Mesenchymal stem cell (in vitro differentiated cells and primary cell): ENCODE data around the gene FBXL7.

Source experiments
- DNase-seq: peaks from one replicate; pipeline ENCODE4 v3.0.0-alpha.2; 2013
- H2AFZ ChIP-seq: one replicate; pipeline ENCODE4 v1.6.1; 2013; ENCODE audit warnings: low read depth, mild to moderate bottlenecking, control low read depth, inconsistent platforms, low read length, moderate library complexity
- H2AK5ac ChIP-seq: 2 replicates; pipeline ENCODE4 v1.6.1; 2013; ENCODE audit warnings: low read length, moderate library complexity, mild to moderate bottlenecking, inconsistent platforms; ENCODE audit not compliant: severe bottlenecking
- H2BK120ac ChIP-seq: one replicate; pipeline ENCODE4 v1.6.1; 2013; ENCODE audit warnings: low read depth, mild to moderate bottlenecking, inconsistent platforms, low read length, moderate library complexity
- H2BK12ac ChIP-seq, 2 experiments: one replicate each; pipeline ENCODE4 v1.6.1; 2013; ENCODE audit warnings: inconsistent platforms in 2 of 2, low read length in 2 of 2, mild to moderate bottlenecking in 2 of 2, moderate library complexity in 2 of 2, control low read depth in 1 of 2
- H2BK15ac ChIP-seq: one replicate; pipeline ENCODE4 v1.6.1; 2013; ENCODE audit warnings: mild to moderate bottlenecking, low read depth, inconsistent platforms; ENCODE audit not compliant: poor library complexity, severe bottlenecking
- H2BK5ac ChIP-seq: 2 replicates; pipeline ENCODE4 v1.6.1; 2013; ENCODE audit warnings: low read depth, mild to moderate bottlenecking, low read length, control low read depth, inconsistent platforms; ENCODE audit not compliant: poor library complexity, severe bottlenecking
- H3K14ac ChIP-seq, 2 experiments: one replicate each; pipeline ENCODE4 v1.6.1; 2013; ENCODE audit warnings: inconsistent platforms in 2 of 2, low read length in 2 of 2, control low read depth in 1 of 2, mild to moderate bottlenecking in 1 of 2, moderate library complexity in 1 of 2
- H3K18ac ChIP-seq, 2 experiments: one replicate each; pipeline ENCODE4 v1.6.1; 2013; ENCODE audit warnings: inconsistent platforms in 2 of 2, low read length in 2 of 2, control low read depth in 1 of 2, low read depth in 1 of 2, mild to moderate bottlenecking in 1 of 2
- H3K23ac ChIP-seq, 2 experiments: one replicate each; pipeline ENCODE4 v1.6.1; 2013; ENCODE audit warnings: inconsistent platforms in 2 of 2, low read length in 2 of 2, mild to moderate bottlenecking in 2 of 2, moderate library complexity in 2 of 2, control low read depth in 1 of 2
- H3K27ac ChIP-seq: 2 replicates; pipeline ENCODE4 v1.5.1; 2013; ENCODE audit warnings: mild to moderate bottlenecking, moderate library complexity, low read length, control low read depth, inconsistent platforms; ENCODE audit not compliant: poor library complexity, severe bottlenecking
- H3K27me3 ChIP-seq, 2 experiments: 2 replicates each; pipeline versions ENCODE4 v1.6.1 to v1.7.0; 2013; ENCODE audit warnings: low read length in 2 of 2, mild to moderate bottlenecking in 2 of 2, moderate library complexity in 2 of 2, control low read depth in 1 of 2, inconsistent platforms in 1 of 2; ENCODE audit not compliant: control insufficient read depth in 1 of 2, insufficient read depth in 1 of 2
- H3K36me3 ChIP-seq, 2 experiments: 2 replicates each; pipeline versions ENCODE4 v1.6.1 to v1.7.0; 2013; ENCODE audit warnings: low read length in 2 of 2, control low read depth in 1 of 2, inconsistent platforms in 1 of 2, low read depth in 1 of 2, mild to moderate bottlenecking in 1 of 2; ENCODE audit not compliant: insufficient read depth in 2 of 2, control insufficient read depth in 1 of 2
- H3K4ac ChIP-seq, 2 experiments: one replicate each; pipeline ENCODE4 v1.6.1; 2013; ENCODE audit warnings: inconsistent platforms in 2 of 2, low read length in 2 of 2, mild to moderate bottlenecking in 2 of 2, moderate library complexity in 2 of 2, control low read depth in 1 of 2, low read depth in 1 of 2
- H3K4me1 ChIP-seq: 2 replicates; pipeline ENCODE4 v1.6.1; 2013; ENCODE audit warnings: low read depth, low read length, control low read depth; ENCODE audit not compliant: control insufficient read depth, insufficient read depth
- H3K4me2 ChIP-seq: 2 replicates; pipeline ENCODE4 v1.6.1; 2013; ENCODE audit warnings: low read length, mild to moderate bottlenecking, inconsistent platforms; ENCODE audit not compliant: poor library complexity, severe bottlenecking
- H3K4me3 ChIP-seq, 2 experiments: 2 replicates each; pipeline versions ENCODE4 v1.5.1 to v1.7.0; 2013; ENCODE audit warnings: low read length in 2 of 2, mild to moderate bottlenecking in 2 of 2, control low read depth in 1 of 2, low read depth in 1 of 2; ENCODE audit not compliant: insufficient read depth in 1 of 2
- H3K79me1 ChIP-seq: replicated peaks from 2 replicates; pipeline ENCODE4 v1.6.1; 2013; ENCODE audit warnings: mild to moderate bottlenecking, control low read depth, low read length, inconsistent platforms; ENCODE audit not compliant: poor library complexity, severe bottlenecking
- H3K9ac ChIP-seq: 2 replicates; pipeline ENCODE4 v1.7.0; 2013; ENCODE audit warnings: mild to moderate bottlenecking, low read length, moderate library complexity
- H3K9me3 ChIP-seq: 2 replicates; pipeline ENCODE4 v1.7.0; 2013; ENCODE audit warnings: mild to moderate bottlenecking, low read length; ENCODE audit not compliant: control insufficient read depth
- H4K8ac ChIP-seq: one replicate; pipeline ENCODE4 v1.6.1; 2013; ENCODE audit warnings: inconsistent platforms, mild to moderate bottlenecking, low read length, moderate library complexity
- H4K91ac ChIP-seq: one replicate; pipeline ENCODE4 v1.6.1; 2013; ENCODE audit warnings: mild to moderate bottlenecking, low read length, inconsistent platforms
- WGBS: methylation state at CpG from one replicate; pipeline ENCODE4 v1.1.7; 2013; ENCODE audit warnings: mixed read lengths; 5-methylcytosine and 5-hydroxymethylcytosine counted together

The FBXL7 gene

GRCh38 chr5:15474143-15474719 is 25.7 kb upstream of the FBXL7 start:
- H3K4me3 ChIP-seq: no peak overlapping the region
- H4K91ac ChIP-seq: no peak overlapping the region
- no peak overlapping the region for H2BK15ac ChIP-seq
- no peak overlapping the region for H3K18ac ChIP-seq
- no peak overlapping the region for H3K27ac ChIP-seq
- no peak for DNase-seq
- no peak overlapping the region for H4K8ac ChIP-seq
- no peak overlapping the region for H3K14ac ChIP-seq
- no peak overlapping the region for H2BK120ac ChIP-seq
- H3K4ac ChIP-seq: no peak overlapping the region
- no peaks in the 10 kb centered on the region for H3K36me3 ChIP-seq
- no peak overlapping the region for H3K23ac ChIP-seq
- no peak overlapping the region for H2AK5ac ChIP-seq
- peaks cover 0 to 3% of the 10 kb centered on the region in 2 experiments for H3K27me3 ChIP-seq
- no peak overlapping the region for H2BK12ac ChIP-seq
- no peaks in the 10 kb centered on the region for H3K79me1 ChIP-seq
- no peak overlapping the region for H3K4me2 ChIP-seq
- H3K9ac ChIP-seq: no peak overlapping the region
- no peak overlapping the region for H2BK5ac ChIP-seq
- H3K9me3 ChIP-seq: no peaks in the 10 kb centered on the region
- no peak overlapping the region for H2AFZ ChIP-seq
- peaks cover 2% of the 10 kb centered on the region for H3K4me1 ChIP-seq

- no peak overlapping the region for H3K4me2 ChIP-seq
- no peak overlapping the region for H2BK120ac ChIP-seq
- no peak overlapping the region for H3K27ac ChIP-seq
- H2BK15ac ChIP-seq: no peak overlapping the region
- no peaks in the 10 kb centered on the region for H3K36me3 ChIP-seq
- no peak overlapping the region for H2BK12ac ChIP-seq
- H3K79me1 ChIP-seq: no peaks in the 10 kb centered on the region
- no peaks in the 10 kb centered on the region for H3K4me1 ChIP-seq
- H3K9me3 ChIP-seq: no peaks in the 10 kb centered on the region
- no peak overlapping the region for H3K9ac ChIP-seq
- H3K4me3 ChIP-seq: no peak overlapping the region
- no peak overlapping the region for H2AK5ac ChIP-seq
- H3K23ac ChIP-seq: no peak overlapping the region
- no peak overlapping the region for H3K4ac ChIP-seq
- WGBS: 90% methylated on average over 7 of the region's 7 CpGs
- H3K18ac ChIP-seq: no peak overlapping the region
- no peak overlapping the region for H2AFZ ChIP-seq
- no peak overlapping the region for H2BK5ac ChIP-seq
- no peak overlapping the region for H4K8ac ChIP-seq
- H3K14ac ChIP-seq: no peak overlapping the region
- H4K91ac ChIP-seq: no peak overlapping the region
- H3K27me3 ChIP-seq: peaks cover 0 to 3% of the 10 kb centered on the region in 2 experiments
- DNase-seq: no peak
These were observed 24.6 kb upstream of the FBXL7 start for GRCh38 chr5:15475367-15475766.

DNA sequence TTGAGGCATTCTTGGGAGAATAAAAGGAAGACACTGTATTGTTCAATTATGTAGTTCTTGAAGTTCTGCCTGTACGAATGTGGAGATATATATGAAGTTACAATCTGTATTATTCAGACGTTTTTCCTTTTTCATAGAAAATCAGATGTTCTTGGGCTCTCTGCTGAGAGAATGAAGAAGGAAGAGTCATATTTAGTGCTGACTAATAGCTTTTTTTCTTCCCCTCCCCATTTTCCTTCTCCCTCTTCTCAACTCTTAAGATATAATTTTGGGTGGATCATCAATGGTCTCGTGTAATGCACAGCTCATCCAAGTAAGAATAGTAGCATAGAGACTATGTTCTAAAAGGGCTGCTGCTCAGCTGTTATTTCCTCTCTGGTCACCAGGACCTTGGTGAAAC is 23.0 kb upstream of the FBXL7 start:
- H4K91ac ChIP-seq: no peak overlapping the region
- WGBS: 81% methylated on average over 2 of the region's 3 CpGs
- no peak overlapping the region for H3K27ac ChIP-seq

DNA sequence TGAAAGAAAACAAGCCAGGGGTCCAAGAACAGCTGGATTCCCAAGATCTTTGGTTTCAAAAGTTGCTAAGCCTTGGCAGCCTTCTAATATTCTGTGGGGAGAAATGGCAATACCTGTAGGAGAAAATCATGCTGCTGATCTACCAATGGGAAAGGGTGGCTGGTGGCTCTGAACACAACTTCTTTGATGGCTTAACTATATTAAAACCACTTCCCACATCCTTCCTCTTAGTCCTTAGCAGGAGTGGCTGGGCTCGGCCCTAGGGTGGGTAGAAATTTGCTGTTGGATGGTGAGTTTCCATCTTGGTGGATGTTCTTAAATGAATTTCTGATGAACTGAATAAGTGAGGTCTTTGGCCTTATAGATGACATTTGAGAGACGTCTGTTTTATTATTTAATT is 19.5 kb upstream of the FBXL7 start:
- H2BK15ac ChIP-seq: no peak overlapping the region
- H2BK120ac ChIP-seq: no peak overlapping the region
- no peak for DNase-seq
- H3K4me2 ChIP-seq: no peak overlapping the region
- H2AK5ac ChIP-seq: no peak overlapping the region
- no peak overlapping the region for H4K91ac ChIP-seq
- no peaks in the 10 kb centered on the region for H3K4me1 ChIP-seq
- no peaks in the 10 kb centered on the region for H3K79me1 ChIP-seq
- H3K23ac ChIP-seq: no peak overlapping the region
- H3K14ac ChIP-seq: no peak overlapping the region
- H3K4me3 ChIP-seq: no peak overlapping the region
- H3K9ac ChIP-seq: no peak overlapping the region
- H3K9me3 ChIP-seq: no peaks in the 10 kb centered on the region
- no peak overlapping the region for H2BK5ac ChIP-seq
- H4K8ac ChIP-seq: no peak overlapping the region
- H2BK12ac ChIP-seq: no peak overlapping the region
- no peaks in the 10 kb centered on the region for H3K36me3 ChIP-seq
- H3K27ac ChIP-seq: no peak overlapping the region
- no peak overlapping the region for H3K4ac ChIP-seq
- H3K27me3 ChIP-seq: peaks cover 6 to 8% of the 10 kb centered on the region in 2 experiments
- WGBS: 77% methylated on average over 2 of the region's 2 CpGs
- H2AFZ ChIP-seq: no peak overlapping the region
- H3K18ac ChIP-seq: no peak overlapping the region

More for the DNA sequence above, 23.0 kb upstream of the FBXL7 start:
- Histone ChIP-seq H2AFZ (no peak overlapping the region), H3K18ac (no peak overlapping the region), H3K27me3 (peaks cover 3 to 8% of the 10 kb centered on the region in 2 experiments), H3K4ac (no peak overlapping the region), H3K9ac (no peak overlapping the region), H3K9me3 (no peaks in the 10 kb centered on the region), H3K4me3 (no peak overlapping the region), H2BK5ac (no peak overlapping the region), H2BK12ac (no peak overlapping the region), H2BK15ac (no peak overlapping the region), H3K36me3 (no peaks in the 10 kb centered on the region), H3K14ac (no peak overlapping the region), H4K8ac (no peak overlapping the region), H2AK5ac (no peak overlapping the region), H3K23ac (no peak overlapping the region), H3K79me1 (no peaks in the 10 kb centered on the region), H2BK120ac (no peak overlapping the region), H3K4me2 (no peak overlapping the region), H3K4me1 (no peaks in the 10 kb centered on the region)
- DNase-seq: no peak
